ACC112 (cell line): ENCODE data around the gene MSTN.
"Not testable (repeated sequence)": the region's sequence is repeated elsewhere in the genome, so short reads cannot be mapped to it uniquely, and the experiment has no call there.

Experiments
- H2AFZ ChIP-seq: fragments of 200-600 bp; sonication (generic); one replicate; pipeline ENCODE4 v1.6.0; 2017; ENCODE audit warnings: antibody characterized with exemption, low read length; ENCODE audit not compliant: unreplicated experiment
- H3K27ac ChIP-seq: fragments of 200-600 bp; sonication (generic); 2 replicates; pipeline ENCODE4 v1.5.1; 2014; ENCODE audit warnings: low read depth, mild to moderate bottlenecking, antibody characterized with exemption, low read length, moderate library complexity
- H3K27me3 ChIP-seq: fragments of 200-600 bp; sonication (generic); 2 replicates; pipeline ENCODE4 v1.6.1; 2014; ENCODE audit warnings: mild to moderate bottlenecking, antibody characterized with exemption, low read length, moderate library complexity, mixed read lengths; ENCODE audit not compliant: insufficient read depth
- H3K36me3 ChIP-seq: fragments of 200-600 bp; sonication (generic); 2 replicates; pipeline ENCODE4 v1.6.1; 2016; ENCODE audit warnings: mild to moderate bottlenecking, antibody characterized with exemption, low read length, moderate library complexity, mixed read lengths; ENCODE audit not compliant: insufficient read depth
- H3K4me1 ChIP-seq: fragments of 200-600 bp; sonication (generic); one replicate; pipeline ENCODE4 v1.6.1; 2016; ENCODE audit warnings: low read length, mixed read lengths; ENCODE audit not compliant: insufficient read depth, unreplicated experiment, control insufficient read depth
- H3K4me3 ChIP-seq: fragments of 200-600 bp; sonication (generic); 2 replicates; pipeline ENCODE4 v1.5.1; 2014; ENCODE audit warnings: mild to moderate bottlenecking, low read depth, low read length
- H3K79me2 ChIP-seq: fragments of 200-600 bp; sonication (generic); one replicate; pipeline ENCODE4 v1.6.0; 2016; ENCODE audit warnings: low read length; ENCODE audit not compliant: control insufficient read depth, unreplicated experiment, insufficient read depth

MSTN gene

GRCh38 chr2:190036071-190036470, 26.5 kb downstream of the MSTN start:
- Histone ChIP-seq H3K27ac (no peak overlapping the region), H3K4me1 (no peaks in the 10 kb centered on the region), H3K27me3 (no peaks in the 10 kb centered on the region), H3K79me2 (no peaks in the 10 kb centered on the region), H2AFZ (no peak overlapping the region), H3K4me3 (no peak overlapping the region), H3K36me3 (no peaks in the 10 kb centered on the region)

DNA sequence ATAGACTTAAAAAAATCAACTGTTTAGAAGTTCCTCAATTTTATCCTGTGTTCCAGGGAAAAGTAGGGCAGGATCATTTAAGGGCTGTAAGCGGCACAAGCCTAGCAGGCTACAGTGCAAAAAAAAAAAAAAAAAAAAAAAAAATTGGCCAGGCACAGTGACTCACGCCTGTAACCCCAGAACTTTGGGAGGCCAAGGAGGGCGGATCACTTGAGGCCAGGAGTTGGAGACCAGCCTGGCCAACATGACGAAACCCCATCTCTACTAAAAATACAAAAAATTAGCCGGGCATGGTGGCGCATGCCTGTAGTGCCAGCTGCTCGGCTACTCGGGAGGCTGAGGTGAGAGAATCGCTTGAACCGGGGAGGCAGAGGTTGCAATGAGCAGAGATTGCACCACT, 28.1 kb downstream of the MSTN start:
- H3K4me3 ChIP-seq, H3K4me1 ChIP-seq, H3K27me3 ChIP-seq, H3K79me2 ChIP-seq, H3K36me3 ChIP-seq, H2AFZ ChIP-seq, H3K27ac ChIP-seq: not testable (repeated sequence)

DNA sequence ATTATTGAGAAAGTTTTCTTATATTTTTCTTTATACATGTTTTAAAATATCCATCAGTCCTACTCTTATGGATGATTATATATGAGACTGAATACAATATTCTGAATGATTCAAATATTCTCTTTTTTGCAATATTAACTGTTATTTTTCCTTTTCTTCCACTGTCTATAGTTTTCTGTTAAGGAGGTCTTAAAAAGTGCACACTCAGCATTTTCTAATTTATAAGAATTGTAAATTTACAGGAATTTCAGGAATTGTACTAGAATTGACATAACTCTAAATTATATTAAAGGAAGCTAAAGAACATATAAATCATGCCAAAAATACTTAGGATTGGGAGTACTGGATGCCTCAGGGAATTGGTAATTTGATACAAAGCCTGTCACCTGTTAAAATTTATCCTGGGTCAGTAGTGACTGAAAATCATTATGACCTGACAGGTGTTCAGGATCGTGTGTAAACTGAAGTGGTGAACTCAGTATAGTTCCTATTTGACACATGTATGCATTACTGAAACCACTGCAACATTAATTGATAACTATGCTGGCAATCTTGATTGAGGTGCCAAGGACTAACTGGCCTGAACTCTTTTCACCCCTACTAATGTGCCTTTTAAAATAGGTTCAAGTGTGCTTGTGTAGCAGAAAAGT, 30.4 kb downstream of the MSTN start:
- no peaks in the 10 kb centered on the region for H3K4me1 ChIP-seq
- H3K27me3 ChIP-seq, result no peaks in the 10 kb centered on the region
- no peaks in the 10 kb centered on the region for H3K79me2 ChIP-seq
- no peak overlapping the region for H3K4me3 ChIP-seq
- H2AFZ ChIP-seq, result no peak overlapping the region
- H3K36me3 ChIP-seq, result no peaks in the 10 kb centered on the region
- H3K27ac ChIP-seq, result no peak overlapping the region

- no peak overlapping the region for H3K4me3 ChIP-seq
- no peak overlapping the region for H2AFZ ChIP-seq
- no peaks in the 10 kb centered on the region for H3K27me3 ChIP-seq
- H3K36me3 ChIP-seq, result no peaks in the 10 kb centered on the region
- no peak overlapping the region for H3K27ac ChIP-seq
- H3K4me1 ChIP-seq, result no peaks in the 10 kb centered on the region
- H3K79me2 ChIP-seq, result no peaks in the 10 kb centered on the region
Measured at GRCh38 chr2:190023860-190024259, 38.7 kb downstream of the MSTN start.

DNA sequence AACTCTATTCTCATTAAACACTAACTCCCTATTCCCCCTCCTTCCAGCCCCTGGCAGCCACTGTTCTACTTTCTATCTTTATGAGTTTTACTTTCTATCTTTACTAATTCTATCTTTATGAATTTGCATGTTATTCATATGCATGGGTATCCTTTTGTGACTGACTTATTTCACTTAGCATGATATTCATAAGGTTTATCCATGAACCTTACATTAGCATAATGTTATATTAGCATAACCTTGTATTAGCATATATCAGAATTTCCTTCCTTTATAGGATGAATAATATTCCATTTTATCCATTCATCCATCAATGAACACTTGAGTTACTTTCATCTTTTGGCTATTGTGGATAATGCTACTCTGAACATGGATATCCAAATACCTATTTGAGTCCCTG, 41.8 kb downstream of the MSTN start:
- H3K4me1 ChIP-seq, result no peaks in the 10 kb centered on the region
- no peak overlapping the region for H2AFZ ChIP-seq
- no peak overlapping the region for H3K27ac ChIP-seq
- H3K4me3 ChIP-seq, result no peak overlapping the region
- H3K27me3 ChIP-seq, result no peaks in the 10 kb centered on the region
- no peaks in the 10 kb centered on the region for H3K79me2 ChIP-seq
- no peaks in the 10 kb centered on the region for H3K36me3 ChIP-seq

- Histone ChIP-seq H3K4me1 (no peaks in the 10 kb centered on the region), H2AFZ (no peak overlapping the region), H3K27me3 (no peaks in the 10 kb centered on the region), H3K27ac (no peak overlapping the region), H3K4me3 (no peak overlapping the region), H3K36me3 (no peaks in the 10 kb centered on the region), H3K79me2 (no peaks in the 10 kb centered on the region)
Measured at GRCh38 chr2:190017837-190018236, 44.7 kb downstream of the MSTN start.

- H2AFZ ChIP-seq, H3K4me3 ChIP-seq, H3K27me3 ChIP-seq, H3K79me2 ChIP-seq, H3K36me3 ChIP-seq, H3K4me1 ChIP-seq, H3K27ac ChIP-seq: not testable (repeated sequence)
Measured at GRCh38 chr2:190015969-190016368, 46.6 kb downstream of the MSTN start.
